ENCODE measurements around the gene CTBP1. TPM values are rescaled to one million over a fixed set of nuclear protein-coding genes. Genes with fewer than 3 reads are reported as not detected.

Gene CTBP1
- total RNA-seq, 1 experiment from 2014 or later, result 184 TPM

- no peak overlapping the region for H3K4me3 ChIP-seq (ENCODE audit: low read depth, low read length)
- no peak overlapping the region for H3K27ac Mint-ChIP-seq (ENCODE audit: unreplicated experiment)
- peak; percentile 29 to 40 for DNase-seq
- no TSS peak for BruUV-seq (replicated peaks)
- peaks cover 9% of the 10 kb centered on the region for H3K27me3 Mint-ChIP-seq (ENCODE audit: insufficient read depth, unreplicated experiment)
- no peaks in the 10 kb centered on the region for H3K27me3 ChIP-seq (replicated peaks; ENCODE audit: control insufficient read depth, insufficient read depth, low read length)
- TF ChIP-seq CTCF (IDR thresholded peaks at IDR 0.05; ENCODE audit: insufficient read depth in 1 of 2, low read depth in 1 of 2, low read length in 1 of 2, severe bottlenecking in 1 of 2, unreplicated experiment in 1 of 2), result no peak
- H3K36me3 Mint-ChIP-seq (ENCODE audit: insufficient read depth, unreplicated experiment), result no peaks in the 10 kb centered on the region
- H3K9me3 ChIP-seq, result peaks cover 4% of the 10 kb centered on the region; the same call in 1 of the 2 replicates
- intact Hi-C loops (cut with micrococcal nuclease; ENCODE audit: unreplicated experiment), result no loop called here
- no peak overlapping the region for H3K4me3 Mint-ChIP-seq (ENCODE audit: unreplicated experiment)
- POLR2A ChIA-PET, result no interaction called here
- peaks cover 14% of the 10 kb centered on the region for H3K4me1 ChIP-seq
- no peaks in the 10 kb centered on the region for H3K36me3 ChIP-seq (ENCODE audit: control insufficient read depth, insufficient read depth, low read length)
- H3K4me1 Mint-ChIP-seq (ENCODE audit: low read depth, unreplicated experiment), result no peaks in the 10 kb centered on the region
- CTCF ChIA-PET, result interaction anchor here (0.7 kb wide), 1 partner anchor 12 kb away, joined by 6 read pairs; no protein-coding TSS in a partner anchor
- H3K9me3 Mint-ChIP-seq (ENCODE audit: unreplicated experiment), result peaks cover 19% of the 10 kb centered on the region
These were observed 71.4 kb downstream of the CTBP1 start for GRCh38 chr4:1177274-1178141.

GRCh38 chr4:1176398-1177273 is 72.3 kb downstream of the CTBP1 start:
- no peak for DNase-seq
- Histone ChIP-seq H3K4me1 (peaks cover 14% of the 10 kb centered on the region), H3K36me3 (ENCODE audit: control insufficient read depth, insufficient read depth, low read length) (no peaks in the 10 kb centered on the region), H3K4me3 (ENCODE audit: low read depth, low read length) (no peak overlapping the region), H3K9me3 (0 out of 2 replicates have a peak, but pooled peaks cover 4% of the 10 kb centered on the region), H3K27me3 (replicated peaks; ENCODE audit: control insufficient read depth, insufficient read depth, low read length) (no peaks in the 10 kb centered on the region)
- ChIA-PET CTCF (no interaction called here), POLR2A (no interaction called here)
- Mint-ChIP-seq H3K27ac (ENCODE audit: unreplicated experiment) (no peak overlapping the region), H3K36me3 (ENCODE audit: insufficient read depth, unreplicated experiment) (no peaks in the 10 kb centered on the region), H3K9me3 (ENCODE audit: unreplicated experiment) (peaks cover 19% of the 10 kb centered on the region), H3K27me3 (ENCODE audit: insufficient read depth, unreplicated experiment) (peaks cover 6% of the 10 kb centered on the region), H3K4me1 (ENCODE audit: low read depth, unreplicated experiment) (no peaks in the 10 kb centered on the region), H3K4me3 (ENCODE audit: unreplicated experiment) (no peak overlapping the region)
- no TSS peak for BruUV-seq (replicated peaks)
- intact Hi-C loops (cut with micrococcal nuclease; ENCODE audit: unreplicated experiment), result no loop called here
- TF ChIP-seq CTCF (IDR thresholded peaks at IDR 0.05; ENCODE audit: insufficient read depth in 1 of 2, low read depth in 1 of 2, low read length in 1 of 2, severe bottlenecking in 1 of 2, unreplicated experiment in 1 of 2), result no peak

GRCh38 chr4:1175635-1176229 is 73.2 kb downstream of the CTBP1 start:
- H3K27ac Mint-ChIP-seq (ENCODE audit: unreplicated experiment), result no peak overlapping the region
- no peaks in the 10 kb centered on the region for H3K36me3 ChIP-seq (ENCODE audit: control insufficient read depth, insufficient read depth, low read length)
- no TSS peak for BruUV-seq (replicated peaks)
- no peak overlapping the region for H3K4me3 ChIP-seq (ENCODE audit: low read depth, low read length)
- no peaks in the 10 kb centered on the region for H3K36me3 Mint-ChIP-seq (ENCODE audit: insufficient read depth, unreplicated experiment)
- CTCF ChIA-PET, result interaction anchor here (0.7 kb wide), 1 partner anchor 663 kb away, joined by 6 read pairs; no protein-coding TSS in a partner anchor
- H3K4me1 Mint-ChIP-seq (ENCODE audit: low read depth, unreplicated experiment), result no peaks in the 10 kb centered on the region
- H3K4me1 ChIP-seq, result peaks cover 14% of the 10 kb centered on the region
- H3K27me3 ChIP-seq (replicated peaks; ENCODE audit: control insufficient read depth, insufficient read depth, low read length), result no peaks in the 10 kb centered on the region
- H3K27me3 Mint-ChIP-seq (ENCODE audit: insufficient read depth, unreplicated experiment), result peaks cover 3% of the 10 kb centered on the region
- peaks cover 10% of the 10 kb centered on the region for H3K9me3 Mint-ChIP-seq (ENCODE audit: unreplicated experiment)
- TF ChIP-seq CTCF (IDR thresholded peaks at IDR 0.05; ENCODE audit: insufficient read depth in 1 of 2, low read depth in 1 of 2, low read length in 1 of 2, severe bottlenecking in 1 of 2, unreplicated experiment in 1 of 2), result no peak
- POLR2A ChIA-PET, result no interaction called here
- intact Hi-C loops (cut with micrococcal nuclease; ENCODE audit: unreplicated experiment), result no loop called here
- no peak overlapping the region for H3K4me3 Mint-ChIP-seq (ENCODE audit: unreplicated experiment)
- 0 out of 2 replicates have a peak, but pooled peaks cover 4% of the 10 kb centered on the region for H3K9me3 ChIP-seq
- no peak for DNase-seq

Data from Caco-2 (cell line).